Measurements from ENCODE around the gene ADH1B. TPM values are rescaled to one million over a fixed set of nuclear protein-coding genes. Genes with fewer than 3 reads are reported as not detected.

ADH1B gene
- total and polyA plus RNA-seq, 10 of the 15 experiments (the other 5 are each of a cell fraction or from before 2014, with no cell fraction given), result 1.3 TPM; not detected in 9

- H3K79me2 ChIP-seq (ENCODE audit: control insufficient read depth, insufficient read depth, low read length), result no peaks in the 10 kb centered on the region
- TF ChIP-seq EGR1 (IDR thresholded peaks at IDR 0.05; ENCODE audit: borderline replicate concordance in 1 of 2, low read depth in 2 of 2, low read length in 2 of 2) (no peak), POLR2A (IDR thresholded peaks at IDR 0.05; ENCODE audit: low read depth, low read length) (no peak), ZNF592 (IDR thresholded peaks at IDR 0.05) (no peak), MYB (IDR thresholded peaks at IDR 0.05; ENCODE audit: borderline replicate concordance, low read depth, low read length) (no peak), NR2C2 (IDR thresholded peaks at IDR 0.05; ENCODE audit: borderline replicate concordance, control insufficient read depth, insufficient read length, low read depth) (no peak), ETV6 (conservative IDR thresholded peaks at IDR 0.05 in 1 of 2, IDR thresholded peaks at IDR 0.05 in 1 of 2; ENCODE audit: borderline replicate concordance in 1 of 2, low read depth in 1 of 2) (no peak), CREB1 (IDR thresholded peaks at IDR 0.05; ENCODE audit: low read depth) (no peak), NFYB (IDR thresholded peaks at IDR 0.05; ENCODE audit: insufficient read depth, low read depth, low read length) (no peak), ZSCAN29 (IDR thresholded peaks at IDR 0.05) (no peak), IRF3 (IDR thresholded peaks at IDR 0.05) (no peak), EED (IDR thresholded peaks at IDR 0.05; ENCODE audit: low read depth) (no peak), IRF4 (IDR thresholded peaks at IDR 0.05; ENCODE audit: low read depth, low read length) (no peak), SUPT20H (IDR thresholded peaks at IDR 0.05; ENCODE audit: borderline replicate concordance, control insufficient read depth, low read depth, low read length) (no peak), SREBF2 (IDR thresholded peaks at IDR 0.05; ENCODE audit: low read length) (no peak), ZBTB40 (IDR thresholded peaks at IDR 0.05; ENCODE audit: borderline replicate concordance) (no peak), HDGF (IDR thresholded peaks at IDR 0.05) (no peak)
- ChIA-PET CTCF (no interaction called here), SMC1A (ENCODE audit: uncharacterized antibody, unreplicated experiment) (no interaction called here), POLR2A (no interaction called here), RAD21 (ENCODE audit: unreplicated experiment) (no interaction called here)
- ATAC-seq (no peak), FAIRE-seq (no peak), DNase-seq (ENCODE audit: low read depth, low spot score) (no peak)
- H3K9me3 ChIP-seq (replicated peaks; ENCODE audit: control insufficient read depth, insufficient read depth, low read length), result no peaks in the 10 kb centered on the region
- H3K4me3 ChIP-seq, result no peak overlapping the region
- no peaks in the 10 kb centered on the region for H3K36me3 ChIP-seq (ENCODE audit: control insufficient read depth in 2 of 2, insufficient read depth in 2 of 2, low read length in 1 of 2)
- no peak overlapping the region for H2AFZ ChIP-seq (ENCODE audit: control insufficient read depth, low read depth, low read length)
- H3K4me2 ChIP-seq (ENCODE audit: control insufficient read depth, insufficient read depth), result no peak overlapping the region
- no peaks in the 10 kb centered on the region for H3K27me3 ChIP-seq (replicated peaks in 1 of 2; ENCODE audit: control insufficient read depth in 2 of 2, insufficient read depth in 2 of 2, low read length in 1 of 2)
- WGBS (ENCODE audit: insufficient coverage, insufficient replicate concordance, low lambda C conversion rate, missing lambda C conversion rate), result 29% methylated on average over 1 of the region's 1 CpG
- H3K27ac ChIP-seq (ENCODE audit: control insufficient read depth, insufficient read depth), result no peak overlapping the region
- H3K9ac ChIP-seq (ENCODE audit: control insufficient read depth, insufficient read depth, low read length), result no peak overlapping the region
- no TSS peak for BruUV-seq (replicated peaks)
- in situ Hi-C loops (cut with MboI) (no loop called here), intact Hi-C loops (cut with micrococcal nuclease; ENCODE audit: unreplicated experiment) (no loop called here)
- H4K20me1 ChIP-seq (ENCODE audit: control insufficient read depth, insufficient read depth), result no peaks in the 10 kb centered on the region
- H3K4me1 ChIP-seq (ENCODE audit: control insufficient read depth, insufficient read depth, low read length), result no peaks in the 10 kb centered on the region
These were observed 45.3 kb upstream of the ADH1B start for GRCh38 chr4:99366491-99366890.

Measured in GM12878 (cell line).